HepG2 (cell line): ENCODE data around the gene CEP83. TPM values are rescaled to one million over a fixed set of nuclear protein-coding genes. Genes with fewer than 3 reads are reported as not detected.

Experiments used
- ATAC-seq: fragments of 200-7000 bp; cut with Tn5 transposase; 3 replicates; pipeline ENCODE4 v1.9.1; 2020; ENCODE audit warnings: mild to moderate bottlenecking, moderate library complexity
- BruUV-seq: library from RNA; stranded (reverse); fragments of 400-500 nt; replicated peaks from 2 replicates; lab custom pipeline; 2021; lab: Mats Ljungman, UMichigan
- CTCF ChIA-PET: fragments of 300-600 bp; formaldehyde crosslinking; extraction: SDS; loops from one replicate; lab custom pipeline; 2021; ENCODE audit warnings: low total read pairs, inconsistent platforms, low intra/inter-chr PET ratio; lab: Yijun Ruan, JAX
- POLR2A ChIA-PET: fragments of 350-600 bp; sonication (Branson Sonifier 250); formaldehyde crosslinking; loops from one replicate; lab custom pipeline; 2020; ENCODE audit warnings: antibody characterized with exemption, inconsistent platforms; lab: Yijun Ruan, JAX
- DNase-seq: peaks from one replicate; pipeline ENCODE4 v3.0.0-alpha.2; 2015; ENCODE audit warnings: low spot score
- FAIRE-seq: peaks from 3 replicates; lab custom pipeline; 2011; peaks lifted over from hg19 to GRCh38; lab: Jason Lieb, UNC
- H2AFZ ChIP-seq: one replicate; pipeline ENCODE4 v1.6.1; 2011; ENCODE audit warnings: low read length, inconsistent platforms
- H3K27ac ChIP-seq: fragments of 300-600 bp; 3 replicates; pipeline ENCODE4 v1.8.0; 2011; ENCODE audit warnings: mixed run types, mild to moderate bottlenecking, mixed read lengths, low read length, inconsistent platforms; ENCODE audit not compliant: insufficient read depth; ENCODE audit errors: extremely low read length
- H3K27me3 ChIP-seq, 2 experiments: fragments of 200-600 bp in 1 of 2; 2 replicates in 1 of 2; 3 replicates in 1 of 2; pipeline versions ENCODE4 v1.6.0 to v1.8.0; 2011; ENCODE audit warnings: low read length in 2 of 2, mild to moderate bottlenecking in 2 of 2, moderate library complexity in 2 of 2, inconsistent platforms in 1 of 2; ENCODE audit not compliant: insufficient read depth in 2 of 2, control insufficient read depth in 1 of 2
- H3K36me3 ChIP-seq, 2 experiments: fragments of 200-600 bp in 1 of 2; replicated peaks in 1 of 2; 2 replicates in 1 of 2; 3 replicates in 1 of 2; pipeline versions ENCODE4 v1.5.1 to v1.8.0; 2011; ENCODE audit warnings: low read length in 2 of 2, inconsistent platforms in 1 of 2; ENCODE audit not compliant: insufficient read depth in 2 of 2, control insufficient read depth in 1 of 2
- H3K4me1 ChIP-seq: 2 replicates; pipeline ENCODE4 v1.5.1; 2012; ENCODE audit warnings: low read length, inconsistent platforms; ENCODE audit not compliant: insufficient read depth
- H3K4me2 ChIP-seq: 2 replicates; pipeline ENCODE4 v1.6.0; 2011; ENCODE audit warnings: low read depth, low read length, inconsistent platforms
- H3K4me3 ChIP-seq, 3 experiments: fragments of 200-600 bp in 1 of 3; sonication (generic), shearing (Covaris generic) in 1 of 3; replicated peaks in 1 of 3; 2 replicates each; pipeline ENCODE4 v1.5.1; 2011 to 2016; ENCODE audit warnings: low read length in 3 of 3, inconsistent platforms in 2 of 3, low read depth in 2 of 3, mild to moderate bottlenecking in 2 of 3, control low read depth in 1 of 3, mixed read lengths in 1 of 3; ENCODE audit not compliant: insufficient read depth in 1 of 3
- H3K79me2 ChIP-seq: one replicate; pipeline ENCODE4 v1.6.1; 2011; ENCODE audit warnings: low read length, inconsistent platforms; ENCODE audit not compliant: insufficient read depth
- H3K9ac ChIP-seq: 2 replicates; pipeline ENCODE4 v1.6.0; 2011; ENCODE audit warnings: mild to moderate bottlenecking, low read depth, low read length, inconsistent platforms; ENCODE audit not compliant: insufficient read depth
- H3K9me3 ChIP-seq: 2 replicates; pipeline ENCODE4 v1.5.1; 2012; ENCODE audit warnings: mild to moderate bottlenecking, low read length
- H4K20me1 ChIP-seq: 2 replicates; pipeline ENCODE4 v1.6.0; 2011; ENCODE audit warnings: inconsistent platforms, mild to moderate bottlenecking, low read length, moderate library complexity; ENCODE audit not compliant: insufficient read depth
- ATF7 ChIP-seq, 2 experiments: fragments of 450-650 bp in 1 of 2; sonication (generic) in 1 of 2; formaldehyde crosslinking in 1 of 2; IDR thresholded peaks; 2 replicates each; pipeline versions ENCODE4 v1.4.0 to v1.6.1; 2016 to 2020; ENCODE audit warnings: antibody characterized with exemption in 1 of 2, mild to moderate bottlenecking in 1 of 2, missing genetic modification reagents in 1 of 2
- CREM ChIP-seq, 2 experiments: sonication (generic) in 1 of 2; formaldehyde crosslinking in 1 of 2; IDR thresholded peaks; 2 replicates each; pipeline versions ENCODE4 v1.4.0 to v1.6.1; 2016 to 2020; ENCODE audit warnings: antibody characterized with exemption in 1 of 2, mild to moderate bottlenecking in 1 of 2, missing genetic modification reagents in 1 of 2
- DDIT3 ChIP-seq: sonication (generic); formaldehyde crosslinking; IDR thresholded peaks from 2 replicates; pipeline ENCODE4 v1.4.0; 2020; ENCODE audit warnings: mild to moderate bottlenecking, missing genetic modification reagents
- FOSL1 ChIP-seq: sonication (generic); formaldehyde crosslinking; IDR thresholded peaks from 2 replicates; pipeline ENCODE4 v1.9.0; 2021; ENCODE audit warnings: missing genetic modification reagents, borderline replicate concordance
- IKZF4 ChIP-seq: sonication (generic); formaldehyde crosslinking; IDR thresholded peaks from 2 replicates; pipeline ENCODE4 v1.5.1; 2020; ENCODE audit warnings: borderline replicate concordance, mild to moderate bottlenecking, low read depth, missing genetic modification reagents; ENCODE audit errors: not compliant biosample characterization
- NFE2L2 ChIP-seq: fragments of 150-350 bp; IDR thresholded peaks from 2 replicates; pipeline ENCODE4 v1.6.1; 2014; ENCODE audit warnings: low read length
- NR2C2 ChIP-seq: sonication (generic); formaldehyde crosslinking; IDR thresholded peaks from 2 replicates; pipeline ENCODE4 v1.4.0; 2020; ENCODE audit warnings: missing genetic modification reagents, mild to moderate bottlenecking, moderate library complexity, borderline replicate concordance
- ZNF20 ChIP-seq: sonication (generic); formaldehyde crosslinking; IDR thresholded peaks from 2 replicates; pipeline ENCODE4 v1.4.0; 2020; ENCODE audit warnings: mild to moderate bottlenecking, moderate library complexity, missing genetic modification reagents
- ZNF646 ChIP-seq: sonication (generic); formaldehyde crosslinking; IDR thresholded peaks from 2 replicates; pipeline ENCODE4 v1.9.0; 2021; ENCODE audit warnings: mild to moderate bottlenecking, missing genetic modification reagents
- ZNF737 ChIP-seq: sonication (generic); formaldehyde crosslinking; IDR thresholded peaks from 2 replicates; pipeline ENCODE4 v1.5.0; 2020; ENCODE audit warnings: missing genetic modification reagents, mild to moderate bottlenecking, borderline replicate concordance
- WGBS: methylation state at CpG from one replicate; pipeline ENCODE4 v1.1.6; 2017; ENCODE audit warnings: low lambda C conversion rate; 5-methylcytosine and 5-hydroxymethylcytosine counted together
- in situ Hi-C: cut with HindIII; loops from 2 replicates; pipeline ENCODE4 v1.10.0; 2017; ENCODE audit warnings: low pct_unique_long_range_greater_than_20kb; ENCODE audit not compliant: extremely low pct_ligation_motif_present
- intact Hi-C: fragments of 100-400 bp; cut with micrococcal nuclease; formaldehyde crosslinking; loops from one replicate; pipeline ENCODE4 v1.10.0; 2022; ENCODE audit not compliant: unreplicated experiment
- polyA plus RNA-seq, 8 experiments: library from polyadenylated mRNA; depleted of rRNA in 3 of 8; stranded (reverse) in 7 of 8; unstranded in 1 of 8; fragments of >200 nt; fragmentation: Illumina TruSeq in 4 of 8; extraction: Trizol in 4 of 8; gene quantifications; 2 replicates each; pipeline versions ENCODE4 v1.2.1 to v1.2.3, GENCODE V29; 2011 to 2016; ENCODE audit warnings: low read depth in 4 of 8, missing spikeins in 1 of 8, mixed read lengths in 1 of 8; ENCODE audit not compliant: insufficient read depth in 1 of 8
- total RNA-seq, 5 experiments: library from RNA; depleted of rRNA; stranded (reverse); fragments of >200 nt; fragmentation: Illumina TruSeq; extraction: Trizol; gene quantifications; 2 replicates each; pipeline ENCODE4 v1.2.3, GENCODE V29; 2016; ENCODE audit warnings: low read depth in 1 of 5

The CEP83 gene
- total and polyA plus RNA-seq, 2 of the 13 experiments (the other 11 are each of a cell fraction or from before 2014, with no cell fraction given), result 6.2 to 19.2 TPM

- no peak for DNase-seq
- in situ Hi-C loops (no loop called here), intact Hi-C loops (no loop called here)
- Histone ChIP-seq H3K4me3 (no peak overlapping the region), H3K4me2 (no peak overlapping the region), H3K27ac (no peak overlapping the region), H3K4me1 (0 out of 2 replicates have a peak, but pooled peaks cover 15% of the 10 kb centered on the region), H3K27me3 (no peaks in the 10 kb centered on the region), H3K36me3 (no peaks in the 10 kb centered on the region), H3K9me3 (no peaks in the 10 kb centered on the region), H2AFZ (no peak overlapping the region), H3K79me2 (no peaks in the 10 kb centered on the region), H3K9ac (no peak overlapping the region), H4K20me1 (no peaks in the 10 kb centered on the region)
- no peak for TF ChIP-seq IKZF4 (CRISPR knock-in tag)
- no peak for TF ChIP-seq ATF7 (IDR thresholded peaks at IDR 0.05)
- no peak for TF ChIP-seq ATF7 (CRISPR knock-in tag; IDR thresholded peaks at IDR 0.05)
- CTCF ChIA-PET, result no interaction called here
- POLR2A ChIA-PET, result no interaction called here
- no peak for ATAC-seq
- FAIRE-seq, result no peak
- BruUV-seq, result no TSS peak
Observed at GRCh38 chr12:94415066-94415465, 44.6 kb downstream of the CEP83 start.

GRCh38 chr12:94405413-94406116 lies 54.1 kb downstream of the CEP83 start:
- no peak for ATAC-seq
- no peak overlapping the region for H2AFZ ChIP-seq
- intact Hi-C loops, result no loop called here
- H3K79me2 ChIP-seq, result no peaks in the 10 kb centered on the region
- BruUV-seq, result no TSS peak
- H3K4me3 ChIP-seq, result no peak overlapping the region
- ChIA-PET CTCF (no interaction called here), POLR2A (interaction anchor here (1.0 kb wide), 1 partner anchor 16 kb away, joined by 4 read pairs; no protein-coding TSS in a partner anchor)
- no peaks in the 10 kb centered on the region for H4K20me1 ChIP-seq
- H3K36me3 ChIP-seq, result peaks cover 1 to 6% of the 10 kb centered on the region in 2 experiments; a peak in 1 of 5 replicates
- no peak overlapping the region for H3K4me2 ChIP-seq
- H3K27ac ChIP-seq, result no peak overlapping the region
- in situ Hi-C loops, result no loop called here
- DNase-seq, result no peak
- H3K9me3 ChIP-seq, result no peaks in the 10 kb centered on the region
- FAIRE-seq, result no peak
- H3K27me3 ChIP-seq, result no peaks in the 10 kb centered on the region
- H3K9ac ChIP-seq, result no peak overlapping the region
- 98% methylated on average over 3 of the region's 3 CpGs for WGBS
- no peaks in the 10 kb centered on the region for H3K4me1 ChIP-seq
- TF ChIP-seq NFE2L2, result no peak
- TF ChIP-seq NR2C2 (CRISPR knock-in tag), result no peak
- TF ChIP-seq ZNF737 (CRISPR knock-in tag), result no peak
- TF ChIP-seq CREM (IDR thresholded peaks at IDR 0.05), result no peak
- no peak for TF ChIP-seq CREM (CRISPR knock-in tag; IDR thresholded peaks at IDR 0.05)
- TF ChIP-seq FOSL1 (CRISPR knock-in tag), result no peak
- TF ChIP-seq DDIT3 (CRISPR knock-in tag), result no peak
- TF ChIP-seq ZNF646 (CRISPR knock-in tag), result no peak
- no peak for TF ChIP-seq ZNF20 (CRISPR knock-in tag)
